Upper lobe of right lung (tissue), 1 donor: ENCODE results near the gene CTDSPL2. TPM values are rescaled to one million over a fixed set of nuclear protein-coding genes. Genes with fewer than 3 reads are reported as not detected.
"Not testable (repeated sequence)": the region's sequence is repeated elsewhere in the genome, so short reads cannot be mapped to it uniquely, and the experiment has no call there.

ENCODE experiments used
- ATAC-seq: fragments of 200-7000 bp; cut with Tn5 transposase; one replicate; pipeline ENCODE4 v1.9.1; 2020; ENCODE audit warnings: mild to moderate bottlenecking, moderate library complexity
- DNase-seq: peaks from one replicate; pipeline ENCODE4 v3.0.0-alpha.2; 2020
- H3K27ac ChIP-seq: fragments of 200-600 bp; one replicate; pipeline ENCODE4 v1.8.0; 2022
- H3K27me3 ChIP-seq: fragments of 200-600 bp; one replicate; pipeline ENCODE4 v1.8.0; 2022; ENCODE audit warnings: mild to moderate bottlenecking
- H3K36me3 ChIP-seq: fragments of 200-600 bp; one replicate; pipeline ENCODE4 v1.8.0; 2022
- H3K4me1 ChIP-seq: fragments of 200-600 bp; one replicate; pipeline ENCODE4 v1.8.0; 2022
- H3K4me3 ChIP-seq: fragments of 200-600 bp; one replicate; pipeline ENCODE4 v1.8.0; 2022; ENCODE audit warnings: mild to moderate bottlenecking
- H3K9me3 ChIP-seq: fragments of 200-600 bp; one replicate; pipeline ENCODE4 v1.8.0; 2022
- intact Hi-C: fragments of 100-400 bp; cut with DNase I; formaldehyde crosslinking; loops from one replicate; pipeline ENCODE4 v1.11.0; 2022
- total RNA-seq: library from RNA; stranded (reverse); fragmentation: NEBNext Ultra II Directional; extraction: Animal tissue kit (Norgen Biotek cat#: 25700); gene quantifications from one replicate; pipeline ENCODE4 v1.2.1, GENCODE V29; 2021
- TF ChIP-seq, protein P1 (sequence below): fragments of 200-600 bp; IDR thresholded peaks from one replicate; pipeline ENCODE4 v1.8.0; 2022; ENCODE audit warnings: antibody characterized with exemption
- donor health status: DM: no; HTN: yes; CAD: no; lungs with severe emphysema.

Gene CTDSPL2
- total RNA-seq, 1 donor from 2014 or later: 34.1 TPM

DNA sequence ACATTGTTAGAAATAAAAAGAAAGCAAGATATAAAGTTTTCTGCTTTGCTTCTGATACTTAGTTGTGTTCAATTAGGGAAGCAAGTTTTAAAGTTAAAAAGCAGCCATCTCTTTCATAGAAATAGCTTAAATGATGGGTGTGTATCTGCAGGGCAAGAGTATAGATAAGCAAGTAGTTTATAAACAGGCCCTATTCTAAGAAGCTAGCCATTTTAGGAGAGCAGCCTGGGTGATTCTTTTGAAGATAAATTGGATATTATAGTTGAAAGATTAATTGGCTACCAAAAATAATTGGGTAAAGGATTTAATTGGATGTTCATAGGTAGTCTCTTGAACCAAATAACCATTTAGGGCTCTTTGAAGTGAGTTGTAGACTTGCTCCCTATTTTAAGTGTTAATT lies 115.2 kb downstream of the CTDSPL2 start:
- peak overlapping the region; percentile 11 for H3K27ac ChIP-seq
- no peaks in the 10 kb centered on the region for H3K9me3 ChIP-seq
- H3K4me3 ChIP-seq: no peak overlapping the region
- TF ChIP-seq, protein P1, sequence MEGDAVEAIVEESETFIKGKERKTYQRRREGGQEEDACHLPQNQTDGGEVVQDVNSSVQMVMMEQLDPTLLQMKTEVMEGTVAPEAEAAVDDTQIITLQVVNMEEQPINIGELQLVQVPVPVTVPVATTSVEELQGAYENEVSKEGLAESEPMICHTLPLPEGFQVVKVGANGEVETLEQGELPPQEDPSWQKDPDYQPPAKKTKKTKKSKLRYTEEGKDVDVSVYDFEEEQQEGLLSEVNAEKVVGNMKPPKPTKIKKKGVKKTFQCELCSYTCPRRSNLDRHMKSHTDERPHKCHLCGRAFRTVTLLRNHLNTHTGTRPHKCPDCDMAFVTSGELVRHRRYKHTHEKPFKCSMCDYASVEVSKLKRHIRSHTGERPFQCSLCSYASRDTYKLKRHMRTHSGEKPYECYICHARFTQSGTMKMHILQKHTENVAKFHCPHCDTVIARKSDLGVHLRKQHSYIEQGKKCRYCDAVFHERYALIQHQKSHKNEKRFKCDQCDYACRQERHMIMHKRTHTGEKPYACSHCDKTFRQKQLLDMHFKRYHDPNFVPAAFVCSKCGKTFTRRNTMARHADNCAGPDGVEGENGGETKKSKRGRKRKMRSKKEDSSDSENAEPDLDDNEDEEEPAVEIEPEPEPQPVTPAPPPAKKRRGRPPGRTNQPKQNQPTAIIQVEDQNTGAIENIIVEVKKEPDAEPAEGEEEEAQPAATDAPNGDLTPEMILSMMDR: no peak
- H3K4me1 ChIP-seq: peaks cover 49% of the 10 kb centered on the region
- ATAC-seq (no peak), DNase-seq (no peak)
- H3K36me3 ChIP-seq: peaks cover 9% of the 10 kb centered on the region
- intact Hi-C loops: no loop called here
- H3K27me3 ChIP-seq: no peaks in the 10 kb centered on the region

DNA sequence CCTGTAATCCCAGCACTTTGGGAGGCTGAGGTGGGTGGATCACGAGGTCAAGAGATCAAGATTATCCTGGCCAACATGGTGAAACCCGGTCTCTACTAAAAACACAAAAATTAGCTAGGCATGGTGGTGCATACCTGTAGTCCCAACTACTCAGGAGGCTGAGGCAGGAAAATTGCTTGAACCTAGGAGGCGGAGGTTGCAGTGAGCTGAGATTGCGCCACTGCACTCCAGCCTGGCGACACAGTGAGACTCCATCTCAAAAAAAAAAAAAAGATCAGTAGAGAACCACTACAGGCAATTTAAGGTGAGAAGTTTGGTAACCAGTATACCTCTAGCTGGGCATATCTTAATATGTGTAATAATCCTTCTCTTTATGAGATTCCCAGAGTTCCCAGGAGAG lies 117.3 kb downstream of the CTDSPL2 start:
- H3K4me3 ChIP-seq, ATAC-seq, H3K9me3 ChIP-seq, H3K27ac ChIP-seq, intact Hi-C loops, DNase-seq, H3K36me3 ChIP-seq, H3K27me3 ChIP-seq: not testable (repeated sequence)
- H3K4me1 ChIP-seq: peaks cover 37% of the 10 kb centered on the region

DNA sequence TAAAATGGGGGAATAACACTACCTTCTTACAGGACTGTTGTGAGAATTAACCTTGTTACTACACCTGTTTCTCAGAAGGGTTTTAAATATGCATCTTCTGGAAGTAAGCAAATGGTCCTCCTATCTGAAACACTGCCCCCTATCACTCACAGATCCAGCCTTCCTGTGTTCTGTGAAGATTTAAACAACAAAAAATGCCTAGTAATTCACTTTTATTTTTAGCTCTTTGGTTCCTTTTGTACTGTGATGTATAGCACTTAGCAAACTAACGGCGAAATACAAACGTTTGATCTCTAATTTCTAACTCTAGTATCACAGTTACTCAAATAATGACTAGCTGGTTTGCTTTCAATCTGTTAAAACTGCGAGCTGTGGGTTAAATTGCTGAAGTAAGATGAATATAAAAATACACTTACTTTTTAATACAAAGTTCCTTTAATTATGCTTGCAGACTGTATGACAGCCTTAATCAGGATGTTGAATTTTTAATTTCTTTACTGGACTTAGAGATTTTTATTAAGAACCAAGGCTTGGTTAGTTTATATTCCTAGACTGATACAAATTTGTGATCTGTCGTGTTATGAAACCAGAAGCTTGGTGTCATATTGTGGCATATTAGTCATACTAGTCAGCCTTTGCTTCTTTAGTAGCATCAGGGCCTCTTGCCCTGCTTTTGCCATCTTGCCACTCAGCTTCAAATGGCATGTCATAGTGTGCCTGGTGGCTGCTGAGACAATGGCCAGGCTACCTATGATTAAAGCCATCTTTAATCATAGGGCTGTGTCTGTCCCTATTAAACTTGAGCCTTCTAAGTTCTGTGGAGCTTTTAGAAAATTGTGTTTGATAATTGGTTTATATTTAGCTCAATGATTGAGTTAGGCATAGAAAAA lies 118.7 kb downstream of the CTDSPL2 start:
- H3K4me3 ChIP-seq: no peak overlapping the region
- peaks cover 35% of the 10 kb centered on the region for H3K4me1 ChIP-seq
- H3K27me3 ChIP-seq: no peaks in the 10 kb centered on the region
- no peak overlapping the region for H3K27ac ChIP-seq
- ATAC-seq (no peak), DNase-seq (no peak)
- intact Hi-C loops: no loop called here
- TF ChIP-seq, protein P1: peak; percentile 22
- peaks cover 4% of the 10 kb centered on the region for H3K36me3 ChIP-seq
- H3K9me3 ChIP-seq: no peaks in the 10 kb centered on the region

DNA sequence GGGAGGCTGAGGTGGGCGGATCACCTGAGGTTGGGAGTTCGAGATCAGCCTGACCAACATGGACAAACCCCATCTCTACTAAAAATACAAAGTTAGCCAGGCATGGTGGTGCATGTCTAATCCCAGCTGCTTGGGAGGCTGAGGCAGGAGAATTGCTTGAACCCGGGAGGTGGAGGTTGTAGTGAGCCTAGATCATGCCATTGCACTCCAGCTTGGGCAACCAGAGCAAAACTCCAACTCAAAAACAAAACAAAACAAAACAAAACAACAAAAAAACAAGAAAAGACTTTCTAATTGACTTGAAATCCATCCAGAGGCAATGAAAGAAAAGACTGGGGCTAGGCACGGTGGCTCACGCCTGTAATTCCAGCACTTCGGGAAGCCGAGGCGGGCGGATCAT lies 121.7 kb downstream of the CTDSPL2 start:
- H3K9me3 ChIP-seq, DNase-seq: not testable (repeated sequence)

DNA sequence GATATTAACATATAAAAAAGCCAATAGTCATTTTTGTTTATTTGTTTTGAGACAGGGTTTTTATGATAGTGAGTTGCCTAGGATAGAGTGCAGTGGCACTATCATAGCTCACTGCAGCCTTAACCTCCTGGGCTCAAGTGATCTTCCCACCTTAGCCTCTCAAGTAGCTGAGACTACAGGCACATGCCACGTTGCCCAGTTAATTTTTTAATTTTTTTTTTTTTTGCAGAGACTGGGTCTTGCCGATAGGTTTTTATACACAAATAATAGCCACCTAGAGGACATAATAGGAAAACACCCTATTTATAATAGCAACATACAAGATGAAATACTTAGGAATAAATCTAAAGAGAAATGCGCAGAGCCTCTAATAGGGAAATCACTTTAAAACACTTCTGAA lies 122.8 kb downstream of the CTDSPL2 start:
- ATAC-seq: no peak
- H3K4me3 ChIP-seq: no peak overlapping the region
- no peaks in the 10 kb centered on the region for H3K27me3 ChIP-seq
- no peak overlapping the region for H3K27ac ChIP-seq
- peaks cover 45% of the 10 kb centered on the region for H3K36me3 ChIP-seq
- TF ChIP-seq, protein P1: peak; percentile 28
- H3K4me1 ChIP-seq: peaks cover 10% of the 10 kb centered on the region
- DNase-seq: no peak
- intact Hi-C loops: no loop called here
- no peaks in the 10 kb centered on the region for H3K9me3 ChIP-seq

More for the DNA sequence above, 121.7 kb downstream of the CTDSPL2 start:
- ATAC-seq, H3K27ac ChIP-seq, intact Hi-C loops, H3K4me3 ChIP-seq, H3K27me3 ChIP-seq: not testable (repeated sequence)
- Histone ChIP-seq H3K36me3 (peaks cover 34% of the 10 kb centered on the region), H3K4me1 (peaks cover 16% of the 10 kb centered on the region)

DNA sequence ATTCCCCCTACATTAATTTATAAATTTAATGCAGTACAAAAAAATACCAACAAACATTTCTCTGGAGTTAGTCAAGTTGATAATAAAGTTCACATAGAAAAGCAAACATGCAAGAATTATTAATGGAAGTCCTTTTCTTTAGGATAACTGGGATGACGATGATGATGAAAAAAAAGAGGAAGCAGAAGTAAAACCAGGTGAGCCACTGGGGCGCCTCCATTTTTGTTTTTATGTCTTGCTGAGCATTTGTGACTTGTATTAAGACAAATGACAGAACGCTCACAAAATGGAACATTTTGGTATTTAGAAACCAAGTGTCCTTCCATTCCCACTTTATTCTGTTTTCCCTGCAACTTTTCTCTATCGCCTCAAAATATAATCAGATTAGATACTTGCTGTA lies 123.3 kb downstream of the CTDSPL2 start:
- TF ChIP-seq, protein P1: no peak

More for the DNA sequence above, 123.3 kb downstream of the CTDSPL2 start:
- H3K27ac ChIP-seq: no peak overlapping the region
- H3K9me3 ChIP-seq: no peaks in the 10 kb centered on the region
- intact Hi-C loops: no loop called here
- peaks cover 49% of the 10 kb centered on the region for H3K36me3 ChIP-seq
- no peak for ATAC-seq
- DNase-seq: no peak
- H3K4me3 ChIP-seq: no peak overlapping the region
- peaks cover 6% of the 10 kb centered on the region for H3K4me1 ChIP-seq
- no peaks in the 10 kb centered on the region for H3K27me3 ChIP-seq
